IgD-negative memory B cell (primary cell): ENCODE results near the gene KIAA0319L. TPM values are rescaled to one million over a fixed set of nuclear protein-coding genes. Genes with fewer than 3 reads are reported as not detected.

Source experiments
- H3K27ac Mint-ChIP-seq, 3 donors: one replicate each; pipeline ENCODE4 v1.8.0; 2020 to 2022; ENCODE audit warnings: mild to moderate bottlenecking in 3 of 3, mixed read lengths in 3 of 3, moderate library complexity in 1 of 3
- H3K27me3 Mint-ChIP-seq: one replicate; pipeline ENCODE4 v1.8.0; 2021; ENCODE audit warnings: mixed read lengths
- H3K36me3 Mint-ChIP-seq: one replicate; pipeline ENCODE4 v1.8.0; 2020; ENCODE audit warnings: mild to moderate bottlenecking, mixed read lengths
- H3K4me1 Mint-ChIP-seq, 3 donors: one replicate each; pipeline ENCODE4 v1.8.0; 2020 to 2022; ENCODE audit warnings: mixed read lengths in 3 of 3, mild to moderate bottlenecking in 1 of 3
- H3K4me3 Mint-ChIP-seq, 4 donors: one replicate each; pipeline ENCODE4 v1.8.0; 2020 to 2022; ENCODE audit warnings: mild to moderate bottlenecking in 4 of 4, mixed read lengths in 4 of 4, moderate library complexity in 3 of 4
- H3K9me3 Mint-ChIP-seq, 3 donors: one replicate each; pipeline ENCODE4 v1.8.0; 2020 to 2021; ENCODE audit warnings: mixed read lengths in 3 of 3, mild to moderate bottlenecking in 1 of 3
- polyA plus RNA-seq: library from polyadenylated mRNA; unstranded; fragments of 300-500 nt; fragmentation: Illumina TruSeq; gene quantifications from one replicate; pipeline ENCODE4 v1.2.3, GENCODE V29; 2021

Gene KIAA0319L
- polyA plus RNA-seq, 1 donor from 2014 or later = 25.2 TPM

- H3K4me1 Mint-ChIP-seq = peaks cover 9 to 10% (median 10%) of the 10 kb centered on the region in 3 donors
- H3K27me3 Mint-ChIP-seq = peaks cover 18% of the 10 kb centered on the region
- H3K36me3 Mint-ChIP-seq = peaks cover 3% of the 10 kb centered on the region
- peak overlapping the region in 1 of 4 donors; percentile 58 for H3K4me3 Mint-ChIP-seq
- no peak overlapping the region for H3K27ac Mint-ChIP-seq
- peaks cover 0 to 2% (median 0%) of the 10 kb centered on the region in 3 donors for H3K9me3 Mint-ChIP-seq
Observed at GRCh38 chr1:35574125-35574654, 17.0 kb upstream of the KIAA0319L start.

- Mint-ChIP-seq H3K36me3 (peaks cover 3% of the 10 kb centered on the region), H3K9me3 (peaks cover 0 to 2% (median 0%) of the 10 kb centered on the region in 3 donors), H3K27ac (peak within 1 kb of the TSS in 1 of 3 donors; percentile 19), H3K4me3 (peak within 1 kb of the TSS in 2 of 4 donors; percentile 7 to 65), H3K4me1 (peaks cover 8 to 12% (median 10%) of the 10 kb centered on the region in 3 donors), H3K27me3 (peaks cover 18% of the 10 kb centered on the region)
Observed at GRCh38 chr1:35573198-35574124, 16.3 kb upstream of the KIAA0319L start, which contains the start of gene TFAP2E. Gene TFAP2E, plus strand, starts transcription at chr1:35573314. Its CDS starts 264 bp downstream, at chr1:35573578.

DNA sequence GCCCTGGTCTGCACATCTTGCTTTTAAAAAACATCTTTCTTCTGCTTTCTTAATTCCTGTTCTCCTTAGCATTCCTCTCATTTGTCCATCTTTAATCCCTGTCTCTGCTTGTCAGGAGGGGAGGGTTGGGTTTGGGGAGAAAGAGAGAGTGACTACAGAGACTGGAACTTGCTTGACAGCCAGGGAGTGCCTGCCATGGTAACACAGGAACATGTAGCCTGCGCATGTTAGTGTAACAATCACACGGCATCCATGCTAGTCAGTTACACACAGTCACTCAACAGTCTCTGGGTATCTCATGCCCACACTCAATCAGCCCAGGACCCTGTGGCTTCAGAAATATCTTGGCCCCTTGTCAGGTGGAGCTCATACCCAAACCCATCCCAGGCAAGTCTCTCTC is 15.1 kb upstream of the KIAA0319L start:
- Mint-ChIP-seq H3K9me3 (no peaks in the 10 kb centered on the region), H3K4me1 (peaks cover 0 to 5% (median 4%) of the 10 kb centered on the region in 3 donors), H3K27ac (peak overlapping the region in 1 of 3 donors; percentile 19), H3K36me3 (peaks cover 3% of the 10 kb centered on the region), H3K4me3 (peak overlapping the region in 1 of 4 donors; percentile 7), H3K27me3 (peaks cover 18% of the 10 kb centered on the region)

DNA sequence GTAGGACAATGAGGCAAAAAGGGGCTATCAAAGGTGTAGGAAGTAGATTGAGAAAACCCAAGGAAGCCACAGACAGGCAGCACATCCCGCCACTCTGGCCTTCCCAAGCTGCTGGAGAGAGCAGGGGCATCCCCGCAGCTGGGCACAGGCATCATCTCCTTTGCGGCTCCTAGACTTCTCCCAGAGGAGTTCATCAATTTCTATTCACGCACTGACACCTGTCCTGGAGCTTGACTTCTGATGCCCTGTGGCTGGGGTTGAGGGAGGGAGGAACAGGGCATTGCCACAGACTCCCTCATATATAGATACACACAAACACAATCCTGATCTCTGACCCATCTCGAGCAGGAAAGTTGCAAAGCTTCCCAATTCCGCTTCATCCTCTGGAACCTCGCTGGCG is 14.1 kb upstream of the KIAA0319L start:
- no peaks in the 10 kb centered on the region for H3K9me3 Mint-ChIP-seq
- H3K27me3 Mint-ChIP-seq = peaks cover 18% of the 10 kb centered on the region
- H3K27ac Mint-ChIP-seq = no peak overlapping the region
- peaks cover 0 to 4% (median under 1%) of the 10 kb centered on the region in 3 donors for H3K4me1 Mint-ChIP-seq
- H3K36me3 Mint-ChIP-seq = peaks cover 3% of the 10 kb centered on the region
- H3K4me3 Mint-ChIP-seq = no peak overlapping the region

DNA sequence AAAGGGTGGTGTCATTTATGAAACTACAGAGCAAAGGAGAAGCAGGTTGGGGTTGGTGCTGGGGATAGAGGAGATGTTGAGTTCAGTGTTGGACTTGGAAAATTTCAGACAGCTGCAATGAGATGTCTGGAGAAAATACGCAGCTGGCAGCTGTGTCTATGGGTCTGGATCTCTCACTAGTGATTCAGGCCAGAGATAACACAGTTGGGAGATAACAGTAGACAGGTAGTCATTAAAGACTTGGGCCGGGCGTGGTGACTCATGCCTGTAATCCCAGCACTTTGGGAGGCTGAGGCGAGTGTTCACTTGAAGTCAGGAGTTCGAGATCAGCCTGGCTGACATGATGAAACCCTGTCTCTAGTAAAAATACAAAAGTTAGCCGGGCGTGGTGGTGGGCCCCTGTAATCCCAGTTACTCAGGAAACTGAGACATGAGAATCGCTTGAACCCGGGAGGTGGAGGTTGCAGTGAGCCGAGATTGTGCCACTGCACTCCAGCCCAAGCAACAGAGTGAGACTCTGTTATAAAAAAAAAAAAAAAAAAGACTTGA is 13.5 kb upstream of the KIAA0319L start:
- Mint-ChIP-seq H3K27ac (no peak overlapping the region), H3K4me3 (peak overlapping the region in 1 of 4 donors; percentile 43), H3K9me3 (no peaks in the 10 kb centered on the region), H3K27me3 (peaks cover 18% of the 10 kb centered on the region), H3K36me3 (peaks cover 3% of the 10 kb centered on the region), H3K4me1 (peaks cover 0 to 4% (median 0%) of the 10 kb centered on the region in 3 donors)

DNA sequence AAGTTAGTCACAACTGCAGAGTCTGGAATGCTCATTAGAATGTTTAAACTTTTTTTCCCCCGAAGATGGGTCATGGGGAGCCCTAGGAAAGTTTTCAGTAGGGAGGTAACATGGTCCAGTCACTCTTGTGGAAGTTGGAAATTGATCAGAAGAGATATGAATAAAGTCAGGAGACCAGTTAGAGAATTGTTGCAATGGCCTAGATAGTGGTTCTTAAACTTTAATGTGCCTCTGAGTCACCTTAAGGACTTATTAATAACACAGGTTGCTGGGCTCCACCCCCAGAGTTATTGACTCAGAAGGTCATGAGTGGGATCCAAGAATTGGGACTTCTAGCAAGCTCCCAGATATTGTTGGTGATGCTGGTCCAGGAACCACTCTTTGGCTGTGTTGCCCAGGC is 12.7 kb upstream of the KIAA0319L start:
- Mint-ChIP-seq H3K36me3 (no peaks in the 10 kb centered on the region), H3K9me3 (no peaks in the 10 kb centered on the region), H3K4me3 (no peak overlapping the region), H3K27ac (no peak overlapping the region), H3K4me1 (peaks cover 0 to 4% (median under 1%) of the 10 kb centered on the region in 3 donors), H3K27me3 (peaks cover 18% of the 10 kb centered on the region)

GRCh38 chr1:35568975-35569395 is 11.8 kb upstream of the KIAA0319L start:
- H3K4me3 Mint-ChIP-seq = no peak overlapping the region
- peaks cover 4 to 6% (median 5%) of the 10 kb centered on the region in 3 donors for H3K4me1 Mint-ChIP-seq
- no peaks in the 10 kb centered on the region for H3K9me3 Mint-ChIP-seq
- no peaks in the 10 kb centered on the region for H3K36me3 Mint-ChIP-seq
- H3K27ac Mint-ChIP-seq = no peak overlapping the region
- H3K27me3 Mint-ChIP-seq = peaks cover 18% of the 10 kb centered on the region

GRCh38 chr1:35567947-35568558 is 10.8 kb upstream of the KIAA0319L start:
- Mint-ChIP-seq H3K9me3 (no peaks in the 10 kb centered on the region), H3K36me3 (no peaks in the 10 kb centered on the region), H3K4me1 (peaks cover 4 to 6% (median 5%) of the 10 kb centered on the region in 3 donors), H3K27ac (peak overlapping the region in 1 of 3 donors; percentile 10), H3K27me3 (peaks cover 16% of the 10 kb centered on the region), H3K4me3 (no peak overlapping the region)

DNA sequence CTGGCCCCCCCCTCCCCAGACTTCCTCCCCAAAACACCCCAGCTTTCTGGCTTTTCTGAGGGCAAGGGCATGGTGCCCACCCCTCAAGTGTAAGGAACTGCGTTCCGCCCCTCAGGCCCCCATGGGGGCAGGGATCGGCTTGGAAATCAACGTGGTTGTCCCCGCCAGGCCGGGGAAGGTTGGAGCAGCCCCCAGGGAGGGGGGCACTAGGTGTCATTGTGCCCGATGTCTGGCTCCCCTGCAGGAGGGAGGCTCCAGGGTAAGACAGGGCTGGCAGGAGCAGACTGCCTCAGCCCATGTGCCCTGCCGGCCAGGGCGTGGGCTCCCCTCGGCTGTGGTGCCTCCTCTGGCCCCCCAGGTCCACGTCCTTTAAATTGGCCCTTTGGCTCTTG is 8.5 kb upstream of the KIAA0319L start:
- no peaks in the 10 kb centered on the region for H3K27me3 Mint-ChIP-seq
- H3K4me3 Mint-ChIP-seq = no peak overlapping the region
- no peaks in the 10 kb centered on the region for H3K36me3 Mint-ChIP-seq
- H3K9me3 Mint-ChIP-seq = no peaks in the 10 kb centered on the region
- H3K4me1 Mint-ChIP-seq = peaks cover 5 to 11% (median 6%) of the 10 kb centered on the region in 3 donors
- H3K27ac Mint-ChIP-seq = no peak overlapping the region

DNA sequence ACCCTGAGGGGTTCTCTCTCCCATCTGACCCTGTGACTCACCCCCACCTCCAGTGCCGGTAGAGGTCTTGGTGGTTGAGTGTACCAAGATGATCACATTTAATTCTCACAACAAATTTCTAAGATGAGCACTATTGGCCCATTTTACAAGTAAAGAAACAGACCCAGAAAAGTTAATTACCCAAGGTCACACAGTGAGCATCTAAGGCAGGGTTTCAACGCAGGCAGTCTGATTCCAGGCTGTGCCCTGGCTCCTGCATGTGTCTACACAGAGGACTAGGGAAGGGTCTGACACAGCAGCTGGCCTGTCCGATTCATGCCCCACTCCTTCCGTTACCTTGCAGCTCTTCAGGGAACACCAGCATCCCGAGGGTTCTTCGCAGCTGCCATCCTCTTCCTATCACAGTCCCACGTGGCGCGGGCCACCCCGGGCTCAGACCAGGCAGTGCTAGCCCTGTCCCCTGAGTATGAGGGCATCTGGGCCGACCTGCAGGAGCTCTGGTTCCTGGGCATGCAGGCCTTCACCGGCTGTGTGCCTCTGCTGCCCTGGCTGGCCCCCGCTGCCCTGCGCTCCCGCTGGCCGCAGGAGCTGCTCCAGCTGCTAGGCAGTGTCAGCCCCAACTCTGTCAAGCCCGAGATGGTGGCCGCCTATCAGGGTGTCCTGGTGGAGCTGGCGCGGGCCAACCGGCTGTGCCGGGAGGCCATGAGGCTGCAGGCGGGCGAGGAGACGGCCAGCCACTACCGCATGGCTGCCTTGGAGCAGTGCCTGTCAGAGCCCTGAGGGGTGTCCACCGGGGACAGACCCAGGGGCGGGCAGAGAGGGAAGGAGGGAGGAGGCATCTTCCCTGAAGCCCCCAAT is 7.9 kb upstream of the KIAA0319L start:
- no peaks in the 10 kb centered on the region for H3K9me3 Mint-ChIP-seq
- H3K4me3 Mint-ChIP-seq = peak overlapping the region in 1 of 4 donors; percentile 71
- peaks cover 5 to 11% (median 6%) of the 10 kb centered on the region in 3 donors for H3K4me1 Mint-ChIP-seq
- H3K36me3 Mint-ChIP-seq = no peaks in the 10 kb centered on the region
- H3K27ac Mint-ChIP-seq = peak overlapping the region in 2 of 3 donors; percentile 51 to 71
- no peaks in the 10 kb centered on the region for H3K27me3 Mint-ChIP-seq

- H3K36me3 Mint-ChIP-seq = no peaks in the 10 kb centered on the region
- peaks cover 5 to 11% (median 6%) of the 10 kb centered on the region in 3 donors for H3K4me1 Mint-ChIP-seq
- H3K4me3 Mint-ChIP-seq = peak overlapping the region in 1 of 4 donors; percentile 71
Observed at GRCh38 chr1:35564037-35564883, 7.1 kb upstream of the KIAA0319L start.

GRCh38 chr1:35563166-35563565 is 6.0 kb upstream of the KIAA0319L start:
- peaks cover 6 to 12% (median 7%) of the 10 kb centered on the region in 3 donors for H3K4me1 Mint-ChIP-seq
- H3K9me3 Mint-ChIP-seq = no peaks in the 10 kb centered on the region
- H3K27ac Mint-ChIP-seq = peak overlapping the region in 2 of 3 donors; percentile 87 to 94
- no peaks in the 10 kb centered on the region for H3K36me3 Mint-ChIP-seq
- no peaks in the 10 kb centered on the region for H3K27me3 Mint-ChIP-seq
- H3K4me3 Mint-ChIP-seq = no peak overlapping the region

More at GRCh38 chr1:35564037-35564883, 7.1 kb upstream of the KIAA0319L start:
- no peaks in the 10 kb centered on the region for H3K9me3 Mint-ChIP-seq
- H3K27ac Mint-ChIP-seq = peak overlapping the region in 2 of 3 donors; percentile 71 to 87
- H3K27me3 Mint-ChIP-seq = no peaks in the 10 kb centered on the region

- Mint-ChIP-seq H3K36me3 (no peaks in the 10 kb centered on the region), H3K4me1 (peaks cover 6 to 12% (median 11%) of the 10 kb centered on the region in 3 donors)
Observed at GRCh38 chr1:35561972-35562680, 4.9 kb upstream of the KIAA0319L start.

More at GRCh38 chr1:35561972-35562680, 4.9 kb upstream of the KIAA0319L start:
- Mint-ChIP-seq H3K9me3 (no peaks in the 10 kb centered on the region), H3K27me3 (no peaks in the 10 kb centered on the region), H3K27ac (peak overlapping the region in 1 of 3 donors; percentile 19), H3K4me3 (peak overlapping the region in 2 of 4 donors; percentile 34 to 65)
